T-helper 9 cell (primary cell): ENCODE data around the gene ROGDI.

Experiments used
- DNase-seq: peaks from one replicate; pipeline ENCODE4 v3.0.0-alpha.2; 2020
- total RNA-seq, 2 donors: gene quantifications; one replicate each; lab custom pipeline; 2026; lab: John Stamatoyannopoulos, UW

ROGDI gene, protein sequence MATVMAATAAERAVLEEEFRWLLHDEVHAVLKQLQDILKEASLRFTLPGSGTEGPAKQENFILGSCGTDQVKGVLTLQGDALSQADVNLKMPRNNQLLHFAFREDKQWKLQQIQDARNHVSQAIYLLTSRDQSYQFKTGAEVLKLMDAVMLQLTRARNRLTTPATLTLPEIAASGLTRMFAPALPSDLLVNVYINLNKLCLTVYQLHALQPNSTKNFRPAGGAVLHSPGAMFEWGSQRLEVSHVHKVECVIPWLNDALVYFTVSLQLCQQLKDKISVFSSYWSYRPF
- 3.6 to 6.3 reads per million in 2 donors for total RNA-seq

- peak; percentile 80 for DNase-seq
Measured at GRCh38 chr16:4801962-4802658, at the start of gene ROGDI. Gene ROGDI, minus strand, starts transcription at chr16:4802633. Its CDS starts 62 bp downstream, at chr16:4802571.

GRCh38 chr16:4850211-4850610, 47.8 kb upstream of the ROGDI start:
- DNase-seq: no peak

- DNase-seq: peak; percentile 24
Measured at GRCh38 chr16:4847774-4848587, 45.5 kb upstream of the ROGDI start.

DNA sequence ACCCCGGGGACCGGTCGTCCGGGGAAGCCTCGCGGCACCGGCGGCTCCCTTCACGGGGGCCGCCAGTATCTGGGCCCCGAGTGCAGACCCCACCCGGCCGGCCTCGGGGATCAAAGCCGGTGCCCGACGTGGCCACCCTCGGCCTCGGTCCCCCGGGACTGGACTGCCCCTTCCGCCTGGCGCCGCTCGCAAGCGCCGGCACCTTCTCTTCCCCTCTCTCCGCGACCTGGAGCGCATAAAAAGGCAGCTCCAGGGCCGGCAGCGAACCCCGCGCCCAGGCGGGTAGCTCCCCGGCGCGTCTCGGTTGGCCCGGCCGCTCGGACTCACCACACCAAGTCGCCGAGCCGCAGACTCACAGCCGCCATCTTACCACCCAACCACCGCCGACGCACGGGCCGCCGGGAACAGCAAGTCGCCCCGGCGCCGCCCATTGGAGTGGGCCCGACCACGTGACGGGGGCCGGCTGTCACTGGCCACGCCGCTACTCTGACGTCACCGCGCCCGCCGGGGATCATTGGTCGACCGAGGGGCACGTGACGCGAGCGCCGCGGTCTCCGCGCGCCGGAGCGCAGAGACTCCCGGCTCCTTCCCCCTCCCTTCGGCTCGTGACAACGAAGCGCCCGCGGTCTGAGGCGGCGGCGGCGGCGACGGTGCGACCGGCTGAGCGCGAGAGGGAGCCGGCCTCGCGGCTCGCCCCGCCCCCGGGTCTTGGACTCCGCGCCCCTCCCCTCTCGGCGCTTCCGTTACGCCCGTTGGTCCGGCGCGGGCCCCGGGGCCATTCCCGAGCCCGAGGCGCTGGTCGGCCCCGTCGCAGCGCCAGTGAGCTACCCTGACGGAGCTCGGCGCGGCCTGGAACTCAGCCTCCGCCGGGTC, 44.7 kb upstream of the ROGDI start, which contains the start of the genes GLYR1 and UBN1:
Gene GLYR1 (minus strand): TSS at position 388 of the 873 bp plus-strand sequence. CDS start 23 bp downstream, at position 365.
Gene UBN1 (plus strand): TSS at position 581 of the 873 bp plus-strand sequence. CDS start 5,437 bp downstream, outside the sequence.
- DNase-seq: peak; percentile 100

DNA sequence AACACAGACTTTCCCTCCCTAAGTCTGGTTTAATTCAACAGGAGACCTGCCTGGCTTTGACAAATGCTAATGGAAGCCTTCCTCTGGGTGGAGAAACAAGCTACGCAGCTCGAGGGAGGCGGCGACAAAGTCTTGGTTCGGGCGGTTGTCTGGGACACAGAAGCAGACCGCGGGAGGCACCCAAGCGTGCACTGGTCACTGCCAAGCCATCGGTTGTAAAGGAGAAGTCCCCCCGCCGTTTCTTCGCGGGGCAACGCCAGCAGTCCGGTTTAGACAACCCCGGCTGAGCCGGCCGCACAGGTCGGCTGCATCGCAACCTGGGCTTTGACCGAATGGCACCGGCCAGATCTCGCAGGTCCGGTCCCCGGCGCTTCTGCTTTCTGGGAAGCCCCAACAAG, 44.1 kb upstream of the ROGDI start:
- no peak for DNase-seq

- DNase-seq: no peak
Measured at GRCh38 chr16:4840984-4841383, 38.6 kb upstream of the ROGDI start.

DNA sequence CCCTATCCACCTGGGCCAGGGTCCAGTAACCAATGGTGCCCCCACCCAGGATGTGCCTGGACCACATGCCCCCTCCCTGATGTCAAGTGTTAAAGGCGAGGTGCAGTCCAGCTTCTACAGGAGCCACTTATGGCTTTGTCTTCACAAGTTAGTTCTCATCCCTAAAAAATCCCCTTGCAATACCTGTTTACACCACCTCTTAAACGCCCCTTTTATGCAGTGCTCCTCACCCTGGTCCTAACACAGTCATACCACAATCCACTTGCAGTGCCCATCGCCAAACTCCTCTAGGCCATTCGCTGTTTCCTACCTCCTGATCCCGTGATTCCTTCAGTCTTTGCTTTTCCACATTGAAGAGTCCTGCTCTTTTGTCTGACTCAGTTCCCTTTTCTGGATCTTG, 37.5 kb upstream of the ROGDI start:
- no peak for DNase-seq

- no peak for DNase-seq
Measured at GRCh38 chr16:4837733-4838501, 35.5 kb upstream of the ROGDI start.

- no peak for DNase-seq
Measured at GRCh38 chr16:4836727-4837126, 34.3 kb upstream of the ROGDI start.

GRCh38 chr16:4833584-4833983, 31.2 kb upstream of the ROGDI start:
- no peak for DNase-seq

DNA sequence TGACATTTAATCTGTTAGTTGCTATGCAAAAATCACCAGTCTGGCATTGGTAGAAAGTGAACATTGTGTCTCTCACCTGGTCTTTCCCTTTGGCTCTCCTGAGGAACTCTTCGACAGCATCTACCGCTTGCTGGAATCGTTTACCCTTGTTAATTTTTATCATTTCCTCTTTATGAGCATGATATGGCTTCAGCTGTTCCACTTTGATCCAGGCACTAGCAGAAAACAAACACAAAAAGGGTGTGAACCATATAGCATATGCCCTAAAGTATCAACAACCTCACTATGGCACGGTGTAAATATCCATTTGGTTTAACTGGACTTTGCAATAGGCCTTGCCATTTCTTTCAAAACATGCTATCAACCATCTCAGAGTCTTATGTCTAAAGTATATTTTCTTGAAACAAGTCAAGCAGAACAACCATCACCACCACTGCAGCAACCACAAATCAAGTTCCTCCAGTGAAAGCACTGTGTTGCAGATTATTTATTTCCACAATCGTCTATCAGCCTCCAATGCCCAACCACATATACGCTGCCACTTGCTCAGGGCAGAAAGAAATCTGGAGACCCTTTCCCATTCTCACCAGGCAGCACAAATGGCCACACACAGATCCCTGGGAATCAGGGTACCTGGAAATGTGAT, 30.4 kb upstream of the ROGDI start:
- no peak for DNase-seq

GRCh38 chr16:4831616-4832015, 29.2 kb upstream of the ROGDI start:
- DNase-seq: no peak

DNA sequence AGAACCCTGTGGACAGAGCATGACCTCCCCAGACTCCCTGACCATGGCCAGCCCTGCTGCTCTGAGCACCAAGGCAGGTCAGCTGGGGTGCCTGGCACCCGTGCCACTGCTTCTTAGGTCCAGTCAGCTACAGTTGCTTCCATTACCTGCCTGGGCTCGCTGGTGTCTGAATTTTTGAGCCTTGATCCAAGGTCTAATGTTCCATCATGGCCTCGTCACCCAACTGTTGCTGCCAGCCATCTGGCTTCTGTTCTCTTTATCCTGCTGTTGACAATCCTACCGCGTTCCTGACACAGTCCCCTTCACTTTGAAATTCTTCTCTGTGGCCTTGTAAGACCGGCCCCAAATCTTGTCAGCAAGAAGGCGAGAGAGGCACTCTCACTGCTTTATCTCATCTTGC, 28.0 kb upstream of the ROGDI start:
- no peak for DNase-seq

- no peak for DNase-seq
Measured at GRCh38 chr16:4828567-4829321, 26.3 kb upstream of the ROGDI start.

DNA sequence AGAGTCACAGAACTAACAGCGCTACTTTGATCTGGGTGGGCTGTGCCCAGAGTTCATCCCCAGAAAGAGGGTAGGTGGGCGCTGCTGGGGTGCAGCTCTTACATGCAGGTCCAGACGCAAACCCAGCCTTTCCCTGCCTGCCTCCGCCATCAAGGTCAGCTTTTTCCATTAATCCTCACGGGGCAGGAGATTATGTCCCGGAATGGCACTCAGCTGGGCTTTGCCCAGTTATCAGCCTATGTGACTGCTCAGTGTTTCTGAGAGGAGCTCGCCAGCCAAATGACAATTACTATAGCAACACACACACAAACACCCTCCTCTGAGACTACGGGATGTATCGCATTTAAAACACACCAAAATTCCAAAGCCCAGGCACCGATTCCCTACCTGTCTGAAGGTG, 24.5 kb upstream of the ROGDI start:
- DNase-seq: no peak

DNA sequence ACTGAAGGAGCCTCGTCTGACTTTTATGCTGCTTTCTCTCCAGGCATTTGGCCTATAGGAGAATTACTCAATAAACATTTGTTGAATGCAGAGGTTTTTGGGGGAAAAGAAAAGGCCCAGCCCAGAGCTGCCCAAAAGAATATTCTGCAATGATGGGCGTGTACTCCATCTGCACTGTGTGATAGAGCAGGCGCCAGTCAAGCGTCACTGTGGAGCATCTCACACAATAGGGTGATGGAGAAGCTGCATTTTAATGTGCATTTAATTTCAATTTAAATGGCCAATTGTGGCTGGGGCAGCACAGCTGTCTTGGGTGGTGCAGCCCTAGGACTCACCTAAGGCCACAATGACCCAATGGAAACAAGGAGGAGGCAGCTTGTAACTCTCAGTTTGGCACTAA, 24.1 kb upstream of the ROGDI start:
- DNase-seq: no peak

GRCh38 chr16:4825196-4825595, 22.8 kb upstream of the ROGDI start:
- DNase-seq: no peak

GRCh38 chr16:4820652-4821051, 18.2 kb upstream of the ROGDI start:
- no peak for DNase-seq

- no peak for DNase-seq
Measured at GRCh38 chr16:4814542-4815173, 12.2 kb upstream of the ROGDI start.

- DNase-seq: no peak
Measured at GRCh38 chr16:4814046-4814445, 11.6 kb upstream of the ROGDI start.
